ENCODE results near the gene CCNI2.

CCNI2 gene

GRCh38 chr5:132746954-132747615 lies at the start of gene CCNI2:
TSS of gene CCNI2 (plus strand) at chr5:132747426. CDS start at chr5:132747496, 70 bp downstream.
- no peaks in the 10 kb centered on the region for H3K27me3 ChIP-seq (ENCODE audit: insufficient read depth, poor library complexity, severe bottlenecking)
- peak; percentile 75 for ATAC-seq (ENCODE audit: low read depth)
- no peak for DNase-seq (ENCODE audit: low spot score)
- peak; percentile 66 for TF ChIP-seq CTCF (IDR thresholded peaks at IDR 0.05; ENCODE audit: poor library complexity, severe bottlenecking)
- H3K27ac ChIP-seq (ENCODE audit: poor library complexity, severe bottlenecking): no peak within 1 kb of the TSS
- no peaks in the 10 kb centered on the region for H3K9me3 ChIP-seq (ENCODE audit: severe bottlenecking)
- peak within 1 kb of the TSS; percentile 34 for H3K4me3 ChIP-seq (ENCODE audit: severe bottlenecking)
- no peaks in the 10 kb centered on the region for H3K36me3 ChIP-seq (ENCODE audit: low read depth)
- peaks cover 3% of the 10 kb centered on the region for H3K4me1 ChIP-seq (ENCODE audit: insufficient read depth, poor library complexity, severe bottlenecking)

GRCh38 chr5:132704875-132705274 lies 42.4 kb upstream of the CCNI2 start:
- Histone ChIP-seq H3K27ac (ENCODE audit: poor library complexity, severe bottlenecking) (peak overlapping the region; percentile 29), H3K36me3 (ENCODE audit: low read depth) (peaks cover 68% of the 10 kb centered on the region), H3K27me3 (ENCODE audit: insufficient read depth, poor library complexity, severe bottlenecking) (no peaks in the 10 kb centered on the region), H3K4me3 (ENCODE audit: severe bottlenecking) (no peak overlapping the region), H3K9me3 (ENCODE audit: severe bottlenecking) (no peaks in the 10 kb centered on the region), H3K4me1 (ENCODE audit: insufficient read depth, poor library complexity, severe bottlenecking) (peaks cover 7% of the 10 kb centered on the region)
- ATAC-seq (ENCODE audit: low read depth): peak; percentile 85
- no peak for TF ChIP-seq CTCF (IDR thresholded peaks at IDR 0.05; ENCODE audit: poor library complexity, severe bottlenecking)
- no peak for DNase-seq (ENCODE audit: low spot score)

- TF ChIP-seq CTCF (IDR thresholded peaks at IDR 0.05; ENCODE audit: poor library complexity, severe bottlenecking): no peak
- Histone ChIP-seq H3K4me3 (ENCODE audit: severe bottlenecking) (no peak overlapping the region), H3K36me3 (ENCODE audit: low read depth) (peaks cover 38% of the 10 kb centered on the region), H3K9me3 (ENCODE audit: severe bottlenecking) (no peaks in the 10 kb centered on the region), H3K27me3 (ENCODE audit: insufficient read depth, poor library complexity, severe bottlenecking) (no peaks in the 10 kb centered on the region), H3K4me1 (ENCODE audit: insufficient read depth, poor library complexity, severe bottlenecking) (peaks cover 7% of the 10 kb centered on the region), H3K27ac (ENCODE audit: poor library complexity, severe bottlenecking) (no peak overlapping the region)
- ATAC-seq (ENCODE audit: low read depth) (no peak), DNase-seq (ENCODE audit: low spot score) (no peak)
These were observed 38.6 kb upstream of the CCNI2 start for GRCh38 chr5:132708645-132709044.

- H3K27me3 ChIP-seq (ENCODE audit: insufficient read depth, poor library complexity, severe bottlenecking): no peaks in the 10 kb centered on the region
- H3K36me3 ChIP-seq (ENCODE audit: low read depth): peaks cover 36% of the 10 kb centered on the region
- H3K4me1 ChIP-seq (ENCODE audit: insufficient read depth, poor library complexity, severe bottlenecking): no peaks in the 10 kb centered on the region
- no peak for DNase-seq (ENCODE audit: low spot score)
- no peak overlapping the region for H3K4me3 ChIP-seq (ENCODE audit: severe bottlenecking)
- no peak overlapping the region for H3K27ac ChIP-seq (ENCODE audit: poor library complexity, severe bottlenecking)
- TF ChIP-seq CTCF (IDR thresholded peaks at IDR 0.05; ENCODE audit: poor library complexity, severe bottlenecking): peak; percentile 82
- H3K9me3 ChIP-seq (ENCODE audit: severe bottlenecking): no peaks in the 10 kb centered on the region
- no peak for ATAC-seq (ENCODE audit: low read depth)
These were observed 32.5 kb upstream of the CCNI2 start for GRCh38 chr5:132714456-132715307.
